HG03521 (cell line): ENCODE results near the gene ASIC1.

ENCODE experiments used
- ATAC-seq: cut with Tn5 transposase; IDR thresholded peaks from one replicate; pipeline ENCODE4 v1.9.1; 2021; ENCODE audit warnings: mild to moderate bottlenecking, moderate library complexity; ENCODE audit not compliant: unreplicated experiment

The ASIC1 gene

GRCh38 chr12:50060120-50060468 lies 2.7 kb downstream of the ASIC1 start:
- no peak for ATAC-seq

GRCh38 chr12:50061171-50061570 lies 3.8 kb downstream of the ASIC1 start:
- ATAC-seq, result no peak

- no peak for ATAC-seq
These were observed 4.7 kb downstream of the ASIC1 start for GRCh38 chr12:50061946-50062686.

GRCh38 chr12:50062728-50063460 lies 5.5 kb downstream of the ASIC1 start:
- ATAC-seq, result no peak

- no peak for ATAC-seq
These were observed 8.4 kb downstream of the ASIC1 start for GRCh38 chr12:50065726-50066310.

GRCh38 chr12:50066402-50066801 lies 9.0 kb downstream of the ASIC1 start:
- ATAC-seq, result no peak

- ATAC-seq, result no peak
These were observed 11.7 kb downstream of the ASIC1 start for GRCh38 chr12:50069069-50069468.

GRCh38 chr12:50069539-50069938 lies 12.1 kb downstream of the ASIC1 start:
- no peak for ATAC-seq

GRCh38 chr12:50070314-50071060 lies 13.1 kb downstream of the ASIC1 start:
- no peak for ATAC-seq

GRCh38 chr12:50072198-50072907 lies 15.0 kb downstream of the ASIC1 start:
- no peak for ATAC-seq

- no peak for ATAC-seq
These were observed 15.8 kb downstream of the ASIC1 start for GRCh38 chr12:50073206-50073605.

GRCh38 chr12:50073712-50074111 lies 16.3 kb downstream of the ASIC1 start:
- no peak for ATAC-seq

- peak; percentile 77 for ATAC-seq
These were observed 17.8 kb downstream of the ASIC1 start for GRCh38 chr12:50074936-50075807.

GRCh38 chr12:50075808-50076170 lies 18.4 kb downstream of the ASIC1 start:
- ATAC-seq, result no peak

GRCh38 chr12:50077099-50077498 lies 19.7 kb downstream of the ASIC1 start:
- no peak for ATAC-seq

- no peak for ATAC-seq
These were observed 20.9 kb downstream of the ASIC1 start for GRCh38 chr12:50078281-50078680.

GRCh38 chr12:50079771-50080170 lies 22.4 kb downstream of the ASIC1 start:
- no peak for ATAC-seq

- ATAC-seq, result no peak
These were observed 23.9 kb downstream of the ASIC1 start for GRCh38 chr12:50081096-50081808.

- no peak for ATAC-seq
These were observed 25.2 kb downstream of the ASIC1 start for GRCh38 chr12:50082644-50083043.
